ENCODE measurements around the gene ZNF777. TPM values are rescaled to one million over a fixed set of nuclear protein-coding genes. Genes with fewer than 3 reads are reported as not detected.

Gene ZNF777
- total RNA-seq, 1 experiment from 2014 or later: 17.4 TPM

DNA sequence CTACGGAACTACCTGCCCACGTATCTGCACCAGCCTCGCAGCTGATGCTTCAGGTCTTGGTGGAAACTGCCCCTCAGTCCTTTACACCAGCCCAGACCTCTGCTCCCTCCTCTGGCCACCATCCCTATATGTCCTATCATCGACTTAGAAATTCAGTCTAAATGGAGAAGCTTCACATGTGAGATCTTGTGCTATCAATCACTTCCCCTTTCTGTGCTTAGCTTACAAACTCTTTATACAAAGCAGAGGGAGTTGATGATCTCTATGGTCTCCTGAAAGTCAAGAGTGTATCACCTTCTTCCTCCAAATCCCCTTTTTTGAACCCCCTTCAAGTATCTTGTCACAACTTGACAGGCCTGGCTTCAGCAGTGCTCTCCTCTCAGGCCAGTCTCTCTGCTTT, 30.7 kb downstream of the ZNF777 start:
- intact Hi-C loops (cut with micrococcal nuclease; ENCODE audit: unreplicated experiment): no loop called here
- Histone ChIP-seq H3K27ac (ENCODE audit: low read length) (no peak overlapping the region), H3K4me3 (ENCODE audit: low read depth in 2 of 2, low read length in 2 of 2) (no peak overlapping the region), H3K4me1 (ENCODE audit: control insufficient read depth, insufficient read depth, low read length) (no peaks in the 10 kb centered on the region), H3K27me3 (ENCODE audit: control insufficient read depth, insufficient read depth, low read length) (no peaks in the 10 kb centered on the region), H3K9me3 (ENCODE audit: control insufficient read depth, insufficient read depth, low read depth, low read length) (no peaks in the 10 kb centered on the region), H3K36me3 (ENCODE audit: control insufficient read depth, insufficient read depth, low read length) (no peaks in the 10 kb centered on the region)
- in situ Hi-C loops (cut with HindIII; ENCODE audit: low pct_unique_long_range_greater_than_20kb, low sequenced_read_pairs): no loop called here
- DNase-seq (ENCODE audit: low read depth, low spot score) (no peak), ATAC-seq (no peak)
- no peak for TF ChIP-seq TCF7L2 (IDR thresholded peaks at IDR 0.05; ENCODE audit: low read depth, low read length)
- ChIA-PET CTCF (no interaction called here), POLR2A (interaction anchor here (0.6 kb wide), 1 partner anchor 145 kb away, joined by 3 read pairs; no protein-coding TSS in a partner anchor)
- no TSS peak for BruUV-seq (replicated peaks)

DNA sequence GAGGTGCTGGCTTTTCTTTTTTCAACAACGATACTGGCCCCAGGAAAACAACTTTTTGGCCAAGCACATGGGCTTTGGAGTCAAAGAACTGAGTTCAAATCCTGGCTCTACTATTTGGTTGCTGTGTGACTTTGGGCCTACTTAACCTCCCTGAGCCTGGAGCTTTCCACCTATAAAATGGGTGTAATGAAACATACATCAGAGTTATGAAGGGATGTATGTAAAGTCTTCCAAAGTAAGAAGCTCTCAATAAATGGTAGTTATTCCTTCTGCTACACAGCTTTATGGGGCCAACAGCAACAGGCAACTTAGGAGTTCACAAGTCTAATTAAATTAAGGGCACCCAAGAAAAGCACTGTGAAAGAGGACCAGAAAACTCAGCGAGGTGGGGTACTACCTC, 33.0 kb downstream of the ZNF777 start:
- Histone ChIP-seq H3K36me3 (ENCODE audit: control insufficient read depth, insufficient read depth, low read length) (no peaks in the 10 kb centered on the region), H3K4me3 (ENCODE audit: low read depth in 2 of 2, low read length in 2 of 2) (no peak overlapping the region), H3K27ac (ENCODE audit: low read length) (no peak overlapping the region), H3K27me3 (ENCODE audit: control insufficient read depth, insufficient read depth, low read length) (no peaks in the 10 kb centered on the region), H3K4me1 (ENCODE audit: control insufficient read depth, insufficient read depth, low read length) (no peaks in the 10 kb centered on the region), H3K9me3 (ENCODE audit: control insufficient read depth, insufficient read depth, low read depth, low read length) (no peaks in the 10 kb centered on the region)
- DNase-seq (ENCODE audit: low read depth, low spot score) (no peak), ATAC-seq (no peak)
- ChIA-PET CTCF (no interaction called here), POLR2A (no interaction called here)
- intact Hi-C loops (cut with micrococcal nuclease; ENCODE audit: unreplicated experiment) (no loop called here), in situ Hi-C loops (cut with HindIII; ENCODE audit: low pct_unique_long_range_greater_than_20kb, low sequenced_read_pairs) (no loop called here)
- TF ChIP-seq POLR2AphosphoS5 (IDR thresholded peaks at IDR 0.05; ENCODE audit: low read depth, low read length): no peak
- no peak for TF ChIP-seq TCF7L2 (IDR thresholded peaks at IDR 0.05; ENCODE audit: low read depth, low read length)
- TF ChIP-seq SIN3A (IDR thresholded peaks at IDR 0.05; ENCODE audit: borderline replicate concordance, insufficient read depth, low read depth, low read length): no peak
- TF ChIP-seq, protein P1, sequence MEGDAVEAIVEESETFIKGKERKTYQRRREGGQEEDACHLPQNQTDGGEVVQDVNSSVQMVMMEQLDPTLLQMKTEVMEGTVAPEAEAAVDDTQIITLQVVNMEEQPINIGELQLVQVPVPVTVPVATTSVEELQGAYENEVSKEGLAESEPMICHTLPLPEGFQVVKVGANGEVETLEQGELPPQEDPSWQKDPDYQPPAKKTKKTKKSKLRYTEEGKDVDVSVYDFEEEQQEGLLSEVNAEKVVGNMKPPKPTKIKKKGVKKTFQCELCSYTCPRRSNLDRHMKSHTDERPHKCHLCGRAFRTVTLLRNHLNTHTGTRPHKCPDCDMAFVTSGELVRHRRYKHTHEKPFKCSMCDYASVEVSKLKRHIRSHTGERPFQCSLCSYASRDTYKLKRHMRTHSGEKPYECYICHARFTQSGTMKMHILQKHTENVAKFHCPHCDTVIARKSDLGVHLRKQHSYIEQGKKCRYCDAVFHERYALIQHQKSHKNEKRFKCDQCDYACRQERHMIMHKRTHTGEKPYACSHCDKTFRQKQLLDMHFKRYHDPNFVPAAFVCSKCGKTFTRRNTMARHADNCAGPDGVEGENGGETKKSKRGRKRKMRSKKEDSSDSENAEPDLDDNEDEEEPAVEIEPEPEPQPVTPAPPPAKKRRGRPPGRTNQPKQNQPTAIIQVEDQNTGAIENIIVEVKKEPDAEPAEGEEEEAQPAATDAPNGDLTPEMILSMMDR (IDR thresholded peaks at IDR 0.05): no peak
- TF ChIP-seq, protein P2, sequence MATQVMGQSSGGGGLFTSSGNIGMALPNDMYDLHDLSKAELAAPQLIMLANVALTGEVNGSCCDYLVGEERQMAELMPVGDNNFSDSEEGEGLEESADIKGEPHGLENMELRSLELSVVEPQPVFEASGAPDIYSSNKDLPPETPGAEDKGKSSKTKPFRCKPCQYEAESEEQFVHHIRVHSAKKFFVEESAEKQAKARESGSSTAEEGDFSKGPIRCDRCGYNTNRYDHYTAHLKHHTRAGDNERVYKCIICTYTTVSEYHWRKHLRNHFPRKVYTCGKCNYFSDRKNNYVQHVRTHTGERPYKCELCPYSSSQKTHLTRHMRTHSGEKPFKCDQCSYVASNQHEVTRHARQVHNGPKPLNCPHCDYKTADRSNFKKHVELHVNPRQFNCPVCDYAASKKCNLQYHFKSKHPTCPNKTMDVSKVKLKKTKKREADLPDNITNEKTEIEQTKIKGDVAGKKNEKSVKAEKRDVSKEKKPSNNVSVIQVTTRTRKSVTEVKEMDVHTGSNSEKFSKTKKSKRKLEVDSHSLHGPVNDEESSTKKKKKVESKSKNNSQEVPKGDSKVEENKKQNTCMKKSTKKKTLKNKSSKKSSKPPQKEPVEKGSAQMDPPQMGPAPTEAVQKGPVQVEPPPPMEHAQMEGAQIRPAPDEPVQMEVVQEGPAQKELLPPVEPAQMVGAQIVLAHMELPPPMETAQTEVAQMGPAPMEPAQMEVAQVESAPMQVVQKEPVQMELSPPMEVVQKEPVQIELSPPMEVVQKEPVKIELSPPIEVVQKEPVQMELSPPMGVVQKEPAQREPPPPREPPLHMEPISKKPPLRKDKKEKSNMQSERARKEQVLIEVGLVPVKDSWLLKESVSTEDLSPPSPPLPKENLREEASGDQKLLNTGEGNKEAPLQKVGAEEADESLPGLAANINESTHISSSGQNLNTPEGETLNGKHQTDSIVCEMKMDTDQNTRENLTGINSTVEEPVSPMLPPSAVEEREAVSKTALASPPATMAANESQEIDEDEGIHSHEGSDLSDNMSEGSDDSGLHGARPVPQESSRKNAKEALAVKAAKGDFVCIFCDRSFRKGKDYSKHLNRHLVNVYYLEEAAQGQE (IDR thresholded peaks at IDR 0.05; ENCODE audit: insufficient read depth in 1 of 2, low read depth in 2 of 2, low read length in 1 of 2): no peak
- no TSS peak for BruUV-seq (replicated peaks)

DNA sequence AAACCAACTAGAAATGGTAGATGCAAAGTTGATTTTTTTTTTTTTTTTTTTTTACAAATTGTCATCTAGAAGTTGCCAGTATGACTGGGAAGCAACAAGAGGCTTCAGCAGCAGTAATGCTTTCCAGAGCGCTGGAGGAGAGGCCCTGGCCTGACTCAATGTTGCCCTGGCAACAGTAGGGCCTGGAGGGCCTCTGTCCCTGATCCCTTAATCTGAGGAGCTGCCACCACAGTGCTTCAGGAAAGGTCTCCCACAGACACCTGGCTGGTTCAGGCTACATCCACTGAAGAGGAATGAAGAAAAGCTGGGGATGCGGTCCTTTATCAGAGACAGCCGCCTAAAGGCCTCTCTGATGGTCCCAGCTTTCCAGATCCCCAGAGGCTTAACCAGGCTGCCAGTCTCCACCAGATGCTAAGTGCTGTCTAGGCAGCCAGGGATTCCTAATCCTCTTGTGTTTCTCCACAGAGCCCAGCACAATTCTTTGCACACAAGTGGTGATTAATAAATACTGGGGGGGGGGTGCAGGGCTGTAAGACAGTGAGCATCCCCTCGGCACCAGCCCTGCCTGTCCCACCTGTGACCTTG, 33.7 kb downstream of the ZNF777 start:
- in situ Hi-C loops (cut with HindIII; ENCODE audit: low pct_unique_long_range_greater_than_20kb, low sequenced_read_pairs): no loop called here
- TF ChIP-seq, protein P2 (IDR thresholded peaks at IDR 0.05; ENCODE audit: insufficient read depth in 1 of 2, low read depth in 2 of 2, low read length in 1 of 2): no peak
- TF ChIP-seq SIN3A (IDR thresholded peaks at IDR 0.05; ENCODE audit: borderline replicate concordance, insufficient read depth, low read depth, low read length): no peak
- TF ChIP-seq, protein P1 (IDR thresholded peaks at IDR 0.05): no peak
- TF ChIP-seq POLR2AphosphoS5 (IDR thresholded peaks at IDR 0.05; ENCODE audit: low read depth, low read length): no peak
- DNase-seq (ENCODE audit: low read depth, low spot score): no peak
- ChIA-PET POLR2A (no interaction called here), CTCF (no interaction called here)
- no TSS peak for BruUV-seq (replicated peaks)
- no peaks in the 10 kb centered on the region for H3K36me3 ChIP-seq (ENCODE audit: control insufficient read depth, insufficient read depth, low read length)
- no peaks in the 10 kb centered on the region for H3K4me1 ChIP-seq (ENCODE audit: control insufficient read depth, insufficient read depth, low read length)
- no peaks in the 10 kb centered on the region for H3K27me3 ChIP-seq (ENCODE audit: control insufficient read depth, insufficient read depth, low read length)
- no peaks in the 10 kb centered on the region for H3K9me3 ChIP-seq (ENCODE audit: control insufficient read depth, insufficient read depth, low read depth, low read length)
- no peak for ATAC-seq
- H3K4me3 ChIP-seq (ENCODE audit: low read depth in 2 of 2, low read length in 2 of 2): no peak overlapping the region
- H3K27ac ChIP-seq (ENCODE audit: low read length): no peak overlapping the region
- intact Hi-C loops (cut with micrococcal nuclease; ENCODE audit: unreplicated experiment): no loop called here

All from Panc1 (cell line).